ENCODE results near the gene VAV3.

DNA sequence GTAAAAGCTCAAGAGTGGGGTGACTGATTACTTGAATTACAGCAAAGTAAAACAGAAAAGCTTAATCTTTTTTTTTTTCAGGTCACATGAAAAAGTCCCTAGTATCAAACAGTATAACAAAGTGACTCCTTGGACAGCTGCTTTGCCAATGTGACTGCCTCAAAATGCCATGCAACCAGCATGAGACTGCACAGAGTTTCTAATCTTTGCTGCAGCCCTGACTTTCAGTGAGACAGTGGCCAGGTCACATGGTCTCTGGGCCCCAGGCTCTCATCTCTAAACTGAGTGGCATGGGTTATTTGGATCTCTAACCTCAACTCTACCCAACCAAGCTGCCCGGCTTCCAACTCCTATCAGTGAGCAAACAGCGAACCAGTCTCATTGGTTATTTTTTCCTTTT is 169.0 kb downstream of the VAV3 start:
- TF ChIP-seq CTCF (IDR thresholded peaks at IDR 0.05), result no peak
- no peak for TF ChIP-seq POLR2A (IDR thresholded peaks at IDR 0.05)

Data from body of pancreas (tissue), 4 donors.